Measurements from ENCODE around the gene COL4A1.

Gene COL4A1

GRCh38 chr13:110251193-110251819, 55.7 kb downstream of the COL4A1 start:
- TF ChIP-seq NFIC (IDR thresholded peaks at IDR 0.05) (no peak), FOXM1 (IDR thresholded peaks at IDR 0.05; ENCODE audit: borderline replicate concordance, low read depth) (no peak), REST (IDR thresholded peaks at IDR 0.05; ENCODE audit: low read depth) (no peak), CEBPB (IDR thresholded peaks at IDR 0.05) (no peak), YY1 (IDR thresholded peaks at IDR 0.05; ENCODE audit: low read depth) (no peak)

GRCh38 chr13:110250258-110250891, 56.6 kb downstream of the COL4A1 start:
- no peak for TF ChIP-seq TAF1 (IDR thresholded peaks at IDR 0.05; ENCODE audit: low read depth)
- TF ChIP-seq TEAD4 (IDR thresholded peaks at IDR 0.05) = no peak
- TF ChIP-seq REST (IDR thresholded peaks at IDR 0.05; ENCODE audit: low read depth) = no peak
- TF ChIP-seq RAD21 (IDR thresholded peaks at IDR 0.05; ENCODE audit: low read depth) = no peak
- no peak for TF ChIP-seq TCF12 (IDR thresholded peaks at IDR 0.05; ENCODE audit: low read depth)
- no peak for TF ChIP-seq CEBPB (IDR thresholded peaks at IDR 0.05)
- TF ChIP-seq MAX (IDR thresholded peaks at IDR 0.05) = no peak
- no peak for TF ChIP-seq USF1 (IDR thresholded peaks at IDR 0.05)
- TF ChIP-seq CREB1 (IDR thresholded peaks at IDR 0.05; ENCODE audit: low read depth) = no peak
- no peak for TF ChIP-seq EGR1 (IDR thresholded peaks at IDR 0.05)
- no peak for TF ChIP-seq YY1 (IDR thresholded peaks at IDR 0.05; ENCODE audit: low read depth)
- no peak for TF ChIP-seq NFIC (IDR thresholded peaks at IDR 0.05)
- no peak for TF ChIP-seq FOXM1 (IDR thresholded peaks at IDR 0.05; ENCODE audit: borderline replicate concordance, low read depth)
- TF ChIP-seq EP300 (IDR thresholded peaks at IDR 0.05; ENCODE audit: borderline replicate concordance) = no peak
- TF ChIP-seq ZBTB7A (IDR thresholded peaks at IDR 0.05; ENCODE audit: low read depth) = no peak

- TF ChIP-seq YY1 (IDR thresholded peaks at IDR 0.05; ENCODE audit: low read depth) (no peak), EGR1 (IDR thresholded peaks at IDR 0.05) (no peak), CREB1 (IDR thresholded peaks at IDR 0.05; ENCODE audit: low read depth) (no peak), REST (IDR thresholded peaks at IDR 0.05; ENCODE audit: low read depth) (no peak), CEBPB (IDR thresholded peaks at IDR 0.05) (no peak), TCF12 (IDR thresholded peaks at IDR 0.05; ENCODE audit: low read depth) (no peak), RAD21 (IDR thresholded peaks at IDR 0.05; ENCODE audit: low read depth) (no peak), USF1 (IDR thresholded peaks at IDR 0.05) (no peak), TAF1 (IDR thresholded peaks at IDR 0.05; ENCODE audit: low read depth) (no peak), TEAD4 (IDR thresholded peaks at IDR 0.05) (no peak), ZBTB7A (IDR thresholded peaks at IDR 0.05; ENCODE audit: low read depth) (no peak), EP300 (IDR thresholded peaks at IDR 0.05; ENCODE audit: borderline replicate concordance) (no peak), NFIC (IDR thresholded peaks at IDR 0.05) (no peak), MAX (IDR thresholded peaks at IDR 0.05) (no peak), FOXM1 (IDR thresholded peaks at IDR 0.05; ENCODE audit: borderline replicate concordance, low read depth) (no peak)
These were observed 57.6 kb downstream of the COL4A1 start for GRCh38 chr13:110249326-110249725.

GRCh38 chr13:110248449-110249143, 58.4 kb downstream of the COL4A1 start:
- no peak for TF ChIP-seq MAX (IDR thresholded peaks at IDR 0.05)
- no peak for TF ChIP-seq FOXM1 (IDR thresholded peaks at IDR 0.05; ENCODE audit: borderline replicate concordance, low read depth)
- no peak for TF ChIP-seq EGR1 (IDR thresholded peaks at IDR 0.05)
- TF ChIP-seq REST (IDR thresholded peaks at IDR 0.05; ENCODE audit: low read depth) = no peak
- TF ChIP-seq CREB1 (IDR thresholded peaks at IDR 0.05; ENCODE audit: low read depth) = no peak
- TF ChIP-seq NFIC (IDR thresholded peaks at IDR 0.05) = no peak

All from Ishikawa (cell line).